Muscle layer of colon (tissue), 2 donors: ENCODE measurements around the gene POMGNT1.

ENCODE experiments used
- H3K27ac ChIP-seq: one replicate; pipeline ENCODE4 v1.7.0; 2013; ENCODE audit warnings: low read depth, mild to moderate bottlenecking, low read length, moderate library complexity
- H3K27me3 ChIP-seq, 2 donors: one replicate each; pipeline ENCODE4 v1.7.0; 2013; ENCODE audit warnings: low read length in 2 of 2, mild to moderate bottlenecking in 2 of 2; ENCODE audit not compliant: insufficient read depth in 2 of 2, control insufficient read depth in 1 of 2
- H3K36me3 ChIP-seq: one replicate; pipeline ENCODE4 v1.7.0; 2013; ENCODE audit warnings: mild to moderate bottlenecking, low read length; ENCODE audit not compliant: insufficient read depth
- H3K4me1 ChIP-seq: one replicate; pipeline ENCODE4 v1.7.0; 2013; ENCODE audit warnings: mild to moderate bottlenecking, low read length; ENCODE audit not compliant: insufficient read depth
- H3K4me3 ChIP-seq, 2 donors: one replicate each; pipeline ENCODE4 v1.7.0; 2013; ENCODE audit warnings: low read length in 2 of 2, low read depth in 1 of 2, mild to moderate bottlenecking in 1 of 2, moderate library complexity in 1 of 2
- H3K9ac ChIP-seq: one replicate; pipeline ENCODE4 v1.7.0; 2013; ENCODE audit warnings: low read length
- H3K9me3 ChIP-seq: one replicate; pipeline ENCODE4 v1.7.0; 2013; ENCODE audit warnings: mild to moderate bottlenecking, low read length
- donor health status: abdominal sarcoma.
- donor health status: Adenocarcinoma of cecum.

Gene POMGNT1

DNA sequence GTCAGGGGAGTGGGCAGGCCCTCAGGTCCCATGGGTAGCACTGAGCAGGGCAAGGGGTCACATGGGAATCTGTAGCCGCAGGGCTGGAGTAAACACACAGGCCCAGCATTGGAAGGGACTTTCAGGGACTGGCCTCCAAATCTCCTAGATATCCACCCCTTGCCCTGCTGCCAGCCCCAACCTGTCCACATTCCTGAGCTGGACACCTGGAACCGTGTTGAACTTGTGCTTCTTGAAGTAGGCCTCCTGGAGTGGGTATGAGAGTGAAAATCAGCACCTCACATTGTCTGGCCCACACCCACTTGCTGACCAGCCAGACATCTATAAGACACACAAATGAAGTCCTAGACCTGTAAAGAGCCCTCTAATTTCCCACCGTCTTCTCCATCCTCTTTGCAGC, 7.7 kb downstream of the POMGNT1 start:
- Histone ChIP-seq H3K27ac (no peak overlapping the region), H3K4me1 (no peaks in the 10 kb centered on the region), H3K4me3 (no peak overlapping the region), H3K36me3 (peaks cover 51% of the 10 kb centered on the region), H3K9ac (no peak overlapping the region), H3K27me3 (no peaks in the 10 kb centered on the region), H3K9me3 (no peaks in the 10 kb centered on the region)

DNA sequence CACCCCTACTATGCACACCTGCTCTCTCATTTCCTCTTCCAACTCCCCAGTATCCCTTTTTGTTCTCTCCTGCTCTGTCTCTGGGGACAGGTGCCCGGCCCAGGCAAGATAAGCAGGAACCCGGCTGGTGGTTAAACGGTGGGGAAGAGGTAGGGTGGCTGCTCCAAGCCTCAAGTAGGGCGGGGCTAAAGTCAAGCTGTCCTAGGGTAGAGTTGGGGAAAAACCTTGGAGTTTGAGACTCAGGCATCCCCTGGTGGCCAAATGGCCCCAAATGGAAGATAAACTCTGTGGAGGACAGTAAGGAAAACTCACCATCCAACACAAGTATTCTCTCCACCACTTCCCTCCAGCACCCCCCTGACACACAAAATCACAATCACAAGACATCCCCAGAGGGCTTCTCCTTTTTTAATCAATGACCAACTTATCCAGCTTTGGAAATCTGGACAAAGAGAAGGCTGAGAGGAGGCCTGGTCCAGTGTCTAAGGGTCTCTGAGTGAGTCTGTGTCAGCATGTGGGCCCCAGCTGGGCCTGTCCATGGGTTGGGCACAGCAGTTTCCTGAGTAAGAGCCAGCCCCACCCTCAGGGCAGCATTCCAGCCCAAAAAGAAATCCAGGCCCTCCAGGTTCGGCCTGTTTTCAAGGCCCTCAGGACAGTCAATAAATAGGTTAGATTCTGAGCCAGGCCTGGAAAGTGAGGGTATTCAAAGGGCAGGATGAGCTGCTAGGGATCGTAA, 9.8 kb downstream of the POMGNT1 start:
- no peak overlapping the region for H3K4me3 ChIP-seq
- H3K36me3 ChIP-seq, result peaks cover 32% of the 10 kb centered on the region
- no peak overlapping the region for H3K9ac ChIP-seq
- peaks cover under 1% of the 10 kb centered on the region for H3K4me1 ChIP-seq
- H3K27me3 ChIP-seq, result no peaks in the 10 kb centered on the region
- no peak overlapping the region for H3K27ac ChIP-seq
- no peaks in the 10 kb centered on the region for H3K9me3 ChIP-seq

DNA sequence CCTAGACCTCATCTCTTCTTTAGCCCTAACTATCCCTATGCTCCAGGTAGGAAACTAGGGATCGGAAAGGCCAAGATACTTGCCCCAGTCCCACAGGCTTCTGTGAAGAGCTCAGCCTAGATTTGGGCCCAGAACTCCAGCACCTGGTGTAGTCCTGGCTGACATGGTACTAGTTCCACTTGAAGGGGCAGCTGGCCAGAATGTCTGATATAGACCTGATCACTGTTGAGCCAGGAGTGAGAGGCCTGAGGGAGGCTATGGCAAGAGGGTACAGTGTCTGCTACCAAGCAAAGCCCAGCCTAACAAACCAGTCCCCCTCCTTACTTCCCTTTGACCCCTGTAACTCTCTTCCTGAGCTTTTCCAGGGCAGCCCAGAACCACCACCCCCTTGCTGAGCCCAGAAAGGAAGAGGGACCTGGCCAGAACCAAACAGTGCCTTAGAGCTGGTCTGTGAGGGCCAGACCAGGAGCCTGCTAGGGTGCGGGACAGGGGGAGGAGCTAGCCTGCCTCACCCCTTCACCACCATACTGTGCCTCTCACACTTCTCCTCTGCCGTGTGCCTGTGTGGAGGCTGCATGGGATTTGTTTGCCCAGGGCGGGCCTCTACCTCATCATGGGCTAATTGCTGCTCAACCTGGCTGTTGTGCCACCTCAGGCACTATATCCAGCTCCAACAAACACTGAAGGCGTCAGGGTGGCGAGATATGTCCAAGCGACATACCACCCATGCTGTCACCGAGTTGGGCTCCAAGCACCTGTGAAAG, 10.9 kb downstream of the POMGNT1 start:
- H3K36me3 ChIP-seq, result peaks cover 20% of the 10 kb centered on the region
- no peak overlapping the region for H3K4me3 ChIP-seq
- no peak overlapping the region for H3K9ac ChIP-seq
- no peaks in the 10 kb centered on the region for H3K9me3 ChIP-seq
- peaks cover 9% of the 10 kb centered on the region for H3K4me1 ChIP-seq
- H3K27ac ChIP-seq, result no peak overlapping the region
- no peaks in the 10 kb centered on the region for H3K27me3 ChIP-seq

DNA sequence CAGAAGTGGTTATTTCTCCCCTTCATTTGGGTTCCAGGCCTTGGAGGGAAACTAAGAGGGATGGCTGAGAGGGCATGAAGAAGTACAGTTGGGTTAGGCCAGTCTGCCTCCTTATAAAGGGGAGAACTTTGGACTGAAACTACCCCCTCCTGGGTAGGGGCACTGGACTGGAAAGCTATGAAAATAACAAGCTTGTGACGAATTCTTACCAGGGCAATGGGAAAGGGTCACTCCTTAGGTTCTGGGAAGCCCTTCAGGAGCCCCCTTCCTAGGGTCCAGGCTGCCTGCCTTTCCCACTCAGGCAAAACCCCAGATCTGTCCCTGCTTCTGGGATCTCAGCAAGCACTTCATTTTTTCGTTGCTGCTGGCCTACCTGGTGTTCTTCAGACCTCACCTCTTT, 12.2 kb downstream of the POMGNT1 start:
- Histone ChIP-seq H3K9me3 (no peaks in the 10 kb centered on the region), H3K4me3 (no peak overlapping the region), H3K4me1 (peaks cover 9% of the 10 kb centered on the region), H3K36me3 (peaks cover 13% of the 10 kb centered on the region), H3K27me3 (no peaks in the 10 kb centered on the region), H3K27ac (no peak overlapping the region), H3K9ac (no peak overlapping the region)

DNA sequence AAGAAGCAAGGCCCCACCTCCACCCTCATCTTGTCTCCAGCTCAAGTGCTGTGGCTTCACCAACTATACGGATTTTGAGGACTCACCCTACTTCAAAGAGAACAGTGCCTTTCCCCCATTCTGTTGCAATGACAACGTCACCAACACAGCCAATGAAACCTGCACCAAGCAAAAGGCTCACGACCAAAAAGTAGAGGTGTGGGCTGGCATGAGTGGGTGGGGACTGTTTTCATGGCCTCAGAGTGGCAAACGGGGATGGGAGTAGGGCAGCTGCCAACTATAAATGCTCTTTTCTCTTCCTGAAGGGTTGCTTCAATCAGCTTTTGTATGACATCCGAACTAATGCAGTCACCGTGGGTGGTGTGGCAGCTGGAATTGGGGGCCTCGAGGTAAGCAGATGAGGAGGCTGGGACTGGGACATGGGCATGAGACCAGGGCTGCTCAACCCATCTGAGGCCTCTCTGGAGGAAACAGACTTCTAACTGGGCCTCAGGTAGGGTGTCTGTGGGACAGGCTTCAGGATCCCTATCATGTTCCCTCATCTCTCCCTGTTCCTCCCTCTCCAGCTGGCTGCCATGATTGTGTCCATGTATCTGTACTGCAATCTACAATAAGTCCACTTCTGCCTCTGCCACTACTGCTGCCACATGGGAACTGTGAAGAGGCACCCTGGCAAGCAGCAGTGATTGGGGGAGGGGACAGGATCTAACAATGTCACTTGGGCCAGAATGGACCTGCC, 13.1 kb downstream of the POMGNT1 start:
- Histone ChIP-seq H3K9ac (no peak overlapping the region), H3K9me3 (no peaks in the 10 kb centered on the region), H3K36me3 (peaks cover 6% of the 10 kb centered on the region), H3K27ac (no peak overlapping the region), H3K4me3 (no peak overlapping the region), H3K4me1 (peaks cover 9% of the 10 kb centered on the region), H3K27me3 (no peaks in the 10 kb centered on the region)

DNA sequence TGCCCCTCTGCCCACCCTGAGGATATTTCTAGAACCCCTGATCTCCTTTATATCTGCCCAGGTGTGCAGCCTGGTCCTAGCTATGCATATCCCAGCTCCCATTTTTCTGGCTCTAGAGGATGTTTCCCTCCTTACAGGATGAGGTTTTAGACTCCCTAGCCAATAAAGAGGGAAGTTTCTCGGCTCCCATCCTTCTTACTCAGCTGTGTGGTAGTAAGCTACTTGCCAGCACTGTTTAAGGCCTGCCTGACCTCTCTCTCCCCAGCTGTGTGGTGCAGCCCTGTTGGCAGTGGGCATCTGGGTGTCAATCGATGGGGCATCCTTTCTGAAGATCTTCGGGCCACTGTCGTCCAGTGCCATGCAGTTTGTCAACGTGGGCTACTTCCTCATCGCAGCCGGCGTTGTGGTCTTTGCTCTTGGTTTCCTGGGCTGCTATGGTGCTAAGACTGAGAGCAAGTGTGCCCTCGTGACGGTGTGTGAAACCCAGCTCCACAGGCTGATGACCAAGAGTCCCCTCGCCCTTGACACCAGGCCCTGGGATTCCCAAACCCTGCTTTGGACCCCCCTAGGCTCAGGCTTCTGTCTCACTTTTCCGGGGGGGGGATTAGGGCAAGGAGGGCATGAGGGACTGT, 14.2 kb downstream of the POMGNT1 start:
- Histone ChIP-seq H3K27ac (no peak overlapping the region), H3K9ac (no peak overlapping the region), H3K27me3 (no peaks in the 10 kb centered on the region), H3K4me1 (peaks cover 13% of the 10 kb centered on the region), H3K36me3 (no peaks in the 10 kb centered on the region), H3K9me3 (no peaks in the 10 kb centered on the region), H3K4me3 (no peak overlapping the region)

DNA sequence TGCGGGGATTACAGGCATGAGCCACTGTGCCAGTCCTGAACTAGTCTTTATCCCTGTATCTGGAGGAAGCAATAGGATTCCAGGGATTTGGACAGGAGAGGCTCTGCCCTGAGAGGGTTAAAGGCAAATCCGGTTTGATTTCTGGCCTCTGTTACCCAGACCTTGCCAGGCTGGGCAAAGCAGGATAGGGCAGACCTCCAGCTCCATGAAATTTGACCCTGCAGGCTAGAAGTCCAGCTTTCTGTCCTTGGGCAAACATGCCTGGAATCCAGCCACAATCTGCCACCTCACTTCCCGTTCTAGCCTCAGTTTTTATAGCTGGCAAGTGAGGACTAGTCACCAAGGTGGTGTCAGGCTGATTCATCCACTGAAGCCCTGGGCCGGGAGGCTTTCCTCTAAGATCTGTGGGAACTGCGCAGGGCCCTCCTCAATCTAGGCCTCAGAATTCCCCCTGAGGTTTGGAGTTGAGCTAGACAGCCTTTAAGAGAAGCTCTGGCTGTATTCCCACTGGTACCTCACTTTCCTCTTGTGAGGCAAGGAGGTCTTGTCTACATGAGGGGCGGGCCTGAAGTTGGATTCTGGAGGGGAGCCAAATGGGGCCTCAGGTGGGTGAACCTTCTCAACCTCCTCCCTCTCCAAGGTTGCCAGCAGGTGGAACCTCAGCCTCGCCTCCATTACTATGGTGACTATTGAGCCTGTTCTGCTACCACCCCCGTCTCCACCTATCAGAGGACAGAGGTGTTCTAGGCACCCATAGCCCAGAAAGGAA, 15.0 kb downstream of the POMGNT1 start:
- H3K9ac ChIP-seq, result no peak overlapping the region
- H3K36me3 ChIP-seq, result no peaks in the 10 kb centered on the region
- no peak overlapping the region for H3K4me3 ChIP-seq

DNA sequence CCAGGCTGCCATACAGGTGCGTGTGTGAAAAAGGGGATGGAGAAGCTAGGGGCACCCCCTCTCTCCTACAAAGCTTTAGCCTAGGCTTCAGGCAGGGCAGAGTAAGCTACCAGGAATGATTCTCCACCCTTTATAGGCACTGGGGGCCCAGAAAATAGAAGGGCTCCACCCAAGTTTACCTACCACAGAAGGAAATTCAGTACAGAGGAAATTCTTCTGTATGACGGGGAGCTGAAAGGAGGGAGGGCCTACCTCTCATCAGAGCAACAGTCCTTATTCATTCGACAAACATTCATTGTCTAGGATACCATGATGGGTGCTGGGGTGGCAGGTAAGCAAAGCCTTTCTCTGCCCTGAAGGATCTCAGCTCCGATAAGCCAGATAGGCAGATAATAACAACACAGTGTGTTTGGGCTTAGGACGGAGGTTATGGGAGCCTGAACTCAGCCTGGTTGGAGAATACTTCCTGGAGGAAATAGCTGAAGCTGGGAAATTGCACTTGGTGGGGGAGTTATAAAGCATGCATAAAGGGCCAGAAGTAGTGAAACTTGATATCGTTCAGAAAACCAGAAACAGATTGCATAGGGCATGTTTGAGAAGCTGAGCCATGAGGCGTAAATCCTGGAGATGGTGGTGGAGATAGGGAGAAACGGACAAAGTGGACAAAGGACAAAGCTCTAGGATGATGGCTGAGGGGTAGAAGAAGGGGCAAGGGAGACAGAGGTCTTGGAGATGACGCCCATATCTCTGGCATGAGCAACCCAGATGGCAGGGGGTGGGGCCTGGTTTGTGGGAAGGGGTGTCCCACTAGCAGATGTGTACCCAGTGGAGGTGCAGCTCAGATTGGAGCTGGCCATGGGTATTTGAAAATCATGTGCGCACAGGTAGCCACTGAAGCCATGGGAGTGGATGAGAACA, 16.6 kb downstream of the POMGNT1 start:
- H3K36me3 ChIP-seq, result no peaks in the 10 kb centered on the region
- H3K4me3 ChIP-seq, result no peak overlapping the region
- no peaks in the 10 kb centered on the region for H3K27me3 ChIP-seq
- no peaks in the 10 kb centered on the region for H3K9me3 ChIP-seq
- no peak overlapping the region for H3K9ac ChIP-seq
- no peak overlapping the region for H3K27ac ChIP-seq
- H3K4me1 ChIP-seq, result peaks cover 13% of the 10 kb centered on the region

More for the DNA sequence above, 15.0 kb downstream of the POMGNT1 start:
- Histone ChIP-seq H3K27me3 (no peaks in the 10 kb centered on the region), H3K9me3 (no peaks in the 10 kb centered on the region), H3K4me1 (peaks cover 13% of the 10 kb centered on the region), H3K27ac (no peak overlapping the region)

DNA sequence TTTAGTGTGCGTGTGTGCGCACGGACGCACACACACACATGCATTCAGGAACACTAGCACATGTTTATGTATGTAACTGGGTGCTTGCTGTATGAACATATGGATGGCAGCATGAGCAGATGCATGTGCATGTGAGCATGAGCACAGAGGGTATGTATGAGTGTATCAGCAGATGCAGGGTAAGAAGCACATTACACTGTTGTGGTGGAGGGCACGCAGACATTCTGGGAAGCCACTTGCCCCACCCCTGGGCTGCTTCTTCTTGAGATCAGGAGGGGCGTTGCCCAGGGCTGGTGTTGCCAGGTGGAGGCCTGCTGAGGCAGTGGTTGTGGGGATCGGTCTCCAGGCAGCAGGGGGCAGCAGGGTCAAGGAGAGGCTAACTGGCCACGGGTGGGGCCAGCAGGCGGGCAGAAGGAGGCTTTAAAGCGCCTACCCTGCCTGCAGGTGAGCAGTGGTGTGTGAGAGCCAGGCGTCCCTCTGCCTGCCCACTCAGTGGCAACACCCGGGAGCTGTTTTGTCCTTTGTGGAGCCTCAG, 18.1 kb downstream of the POMGNT1 start:
- H3K27ac ChIP-seq, result no peak overlapping the region
- H3K4me1 ChIP-seq, result peaks cover 13% of the 10 kb centered on the region

More for the DNA sequence above, 18.1 kb downstream of the POMGNT1 start:
- Histone ChIP-seq H3K9me3 (no peaks in the 10 kb centered on the region), H3K4me3 (no peak overlapping the region), H3K27me3 (no peaks in the 10 kb centered on the region), H3K9ac (no peak overlapping the region), H3K36me3 (no peaks in the 10 kb centered on the region)
